ENCODE measurements around the gene VWA5B2. TPM values are rescaled to one million over a fixed set of nuclear protein-coding genes. Genes with fewer than 3 reads are reported as not detected.
"Not testable (repeated sequence)": the region's sequence is repeated elsewhere in the genome, so short reads cannot be mapped to it uniquely, and the experiment has no call there.

Gene VWA5B2
- total and polyA plus RNA-seq, 2 donors (not counting 1 experiment from before 2014, with no cell fraction given) = not detected

- no peak overlapping the region for H3K4me3 ChIP-seq (replicated peaks in 1 of 4; ENCODE audit: control extremely low read depth in 1 of 4, insufficient read depth in 1 of 4, low read depth in 3 of 4, low read length in 4 of 4)
- TF ChIP-seq CTCF (conservative IDR thresholded peaks at IDR 0.05 in 1 of 2, IDR thresholded peaks at IDR 0.05 in 1 of 2; ENCODE audit: low read depth in 1 of 2, low read length in 2 of 2) (no peak), EZH2 (IDR thresholded peaks at IDR 0.05; ENCODE audit: low read length, missing control alignments) (no peak)
These were observed 33.4 kb downstream of the VWA5B2 start for GRCh38 chr3:184262764-184263179.

GRCh38 chr3:184267249-184267648 lies 37.9 kb downstream of the VWA5B2 start:
- not testable (repeated sequence) for H3K4me2 ChIP-seq (ENCODE audit: extremely low read depth, insufficient read depth, low read length); H3K36me3 ChIP-seq (ENCODE audit: control insufficient read depth, insufficient read depth, low read length); H4K20me1 ChIP-seq (ENCODE audit: control insufficient read depth, extremely low read depth, insufficient read depth, low read length); H3K79me2 ChIP-seq (ENCODE audit: control insufficient read depth, insufficient read depth, low read length); H3K4me1 ChIP-seq (ENCODE audit: control insufficient read depth, extremely low read depth, insufficient read depth, low read length); H3K27ac ChIP-seq (ENCODE audit: insufficient read depth, low read length); H3K9ac ChIP-seq (ENCODE audit: insufficient read depth, low read length); H3K9me3 ChIP-seq (ENCODE audit: control insufficient read depth, insufficient read depth, low read depth, low read length); H3K27me3 ChIP-seq (ENCODE audit: control insufficient read depth, insufficient read depth, low read length); H3K4me3 ChIP-seq (replicated peaks in 1 of 4; ENCODE audit: control extremely low read depth in 1 of 4, insufficient read depth in 1 of 4, low read depth in 3 of 4, low read length in 4 of 4); DNase-seq (ENCODE audit: low read depth in 2 of 2); H2AFZ ChIP-seq (ENCODE audit: low read length)

More at GRCh38 chr3:184262764-184263179, 33.4 kb downstream of the VWA5B2 start:
- H3K79me2 ChIP-seq (ENCODE audit: control insufficient read depth, insufficient read depth, low read length) = no peaks in the 10 kb centered on the region
- H4K20me1 ChIP-seq (ENCODE audit: control insufficient read depth, extremely low read depth, insufficient read depth, low read length) = no peaks in the 10 kb centered on the region
- no peak for DNase-seq (ENCODE audit: low read depth in 2 of 2)
- H3K4me1 ChIP-seq (ENCODE audit: control insufficient read depth, extremely low read depth, insufficient read depth, low read length) = peaks cover 5% of the 10 kb centered on the region
- no peaks in the 10 kb centered on the region for H3K9me3 ChIP-seq (ENCODE audit: control insufficient read depth, insufficient read depth, low read depth, low read length)
- H3K27me3 ChIP-seq (ENCODE audit: control insufficient read depth, insufficient read depth, low read length) = peaks cover 32% of the 10 kb centered on the region
- H2AFZ ChIP-seq (ENCODE audit: low read length) = no peak overlapping the region
- H3K36me3 ChIP-seq (ENCODE audit: control insufficient read depth, insufficient read depth, low read length) = no peaks in the 10 kb centered on the region
- H3K9ac ChIP-seq (ENCODE audit: insufficient read depth, low read length) = no peak overlapping the region
- H3K27ac ChIP-seq (ENCODE audit: insufficient read depth, low read length) = no peak overlapping the region
- peak overlapping the region; percentile 9 for H3K4me2 ChIP-seq (ENCODE audit: extremely low read depth, insufficient read depth, low read length)

GRCh38 chr3:184272269-184272668 lies 42.9 kb downstream of the VWA5B2 start:
- H3K27ac ChIP-seq (ENCODE audit: insufficient read depth, low read length) = no peak overlapping the region
- DNase-seq (ENCODE audit: low read depth in 2 of 2) = no peak
- no peak overlapping the region for H3K9ac ChIP-seq (ENCODE audit: insufficient read depth, low read length)
- H3K4me1 ChIP-seq (ENCODE audit: control insufficient read depth, extremely low read depth, insufficient read depth, low read length) = no peaks in the 10 kb centered on the region
- TF ChIP-seq EZH2 (IDR thresholded peaks at IDR 0.05; ENCODE audit: low read length, missing control alignments) = no peak
- TF ChIP-seq CTCF (conservative IDR thresholded peaks at IDR 0.05 in 1 of 2, IDR thresholded peaks at IDR 0.05 in 1 of 2; ENCODE audit: low read depth in 1 of 2, low read length in 2 of 2) = no peak
- H3K36me3 ChIP-seq (ENCODE audit: control insufficient read depth, insufficient read depth, low read length) = no peaks in the 10 kb centered on the region
- no peak overlapping the region for H3K4me3 ChIP-seq (replicated peaks in 1 of 4; ENCODE audit: control extremely low read depth in 1 of 4, insufficient read depth in 1 of 4, low read depth in 3 of 4, low read length in 4 of 4)
- H2AFZ ChIP-seq (ENCODE audit: low read length) = no peak overlapping the region
- no peaks in the 10 kb centered on the region for H3K79me2 ChIP-seq (ENCODE audit: control insufficient read depth, insufficient read depth, low read length)
- no peaks in the 10 kb centered on the region for H3K9me3 ChIP-seq (ENCODE audit: control insufficient read depth, insufficient read depth, low read depth, low read length)
- no peaks in the 10 kb centered on the region for H4K20me1 ChIP-seq (ENCODE audit: control insufficient read depth, extremely low read depth, insufficient read depth, low read length)
- H3K4me2 ChIP-seq (ENCODE audit: extremely low read depth, insufficient read depth, low read length) = no peak overlapping the region
- H3K27me3 ChIP-seq (ENCODE audit: control insufficient read depth, insufficient read depth, low read length) = peaks cover 20% of the 10 kb centered on the region
